ENCODE results near the gene HCN1.

Gene HCN1

GRCh38 chr5:45414620-45415573 lies 281.3 kb downstream of the HCN1 start:
- Histone ChIP-seq H3K27me3 (ENCODE audit: control insufficient read depth, low read length) (no peaks in the 10 kb centered on the region), H3K36me3 (ENCODE audit: control insufficient read depth, low read length) (no peaks in the 10 kb centered on the region), H3K79me2 (ENCODE audit: control insufficient read depth, low read length) (no peaks in the 10 kb centered on the region)

DNA sequence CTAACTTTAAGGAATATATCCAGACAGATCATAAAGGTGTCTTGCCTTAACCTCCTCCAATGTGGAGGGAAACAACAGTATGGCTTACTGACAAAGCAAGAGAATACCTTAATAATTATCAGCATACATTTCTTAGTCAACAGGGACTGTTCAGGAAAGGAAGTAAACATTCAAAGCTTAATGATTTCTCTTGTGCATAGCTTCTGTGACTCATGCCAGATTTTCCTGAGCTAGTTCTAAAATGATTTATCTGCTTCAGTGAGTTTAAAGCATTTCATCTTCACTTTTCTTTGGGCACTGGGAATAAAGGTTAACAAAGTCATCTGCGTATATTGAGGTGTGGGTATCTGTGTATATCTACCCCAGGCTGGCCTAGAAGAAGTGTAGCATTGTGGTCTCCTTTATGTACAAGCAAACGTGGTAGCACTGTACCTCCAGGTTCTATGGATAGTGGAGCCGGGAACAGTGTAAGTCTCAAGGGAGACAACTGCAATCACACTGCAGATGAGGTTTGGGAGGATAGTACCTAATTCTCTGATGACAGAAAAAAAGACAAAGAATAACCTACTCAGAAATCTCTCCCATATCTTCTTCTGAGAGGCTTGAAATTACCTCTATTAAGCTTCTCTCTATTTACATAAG lies 284.1 kb downstream of the HCN1 start:
- no peaks in the 10 kb centered on the region for H3F3A ChIP-seq (ENCODE audit: control insufficient read depth, insufficient read depth)
- H3K9me3 ChIP-seq (ENCODE audit: control insufficient read depth, insufficient read depth, low read length): no peaks in the 10 kb centered on the region
- H3K4me1 ChIP-seq (ENCODE audit: control insufficient read depth, low read length): no peaks in the 10 kb centered on the region
- no peaks in the 10 kb centered on the region for H3K79me2 ChIP-seq (ENCODE audit: control insufficient read depth, low read length)
- no peak overlapping the region for H3K4me2 ChIP-seq (ENCODE audit: low read length)
- no peaks in the 10 kb centered on the region for H3K36me3 ChIP-seq (ENCODE audit: control insufficient read depth, low read length)
- no peaks in the 10 kb centered on the region for H3K27me3 ChIP-seq (ENCODE audit: control insufficient read depth, low read length)
- H4K20me1 ChIP-seq (ENCODE audit: control insufficient read depth, insufficient read depth, low read depth, low read length): no peaks in the 10 kb centered on the region
- TF ChIP-seq, protein P1, sequence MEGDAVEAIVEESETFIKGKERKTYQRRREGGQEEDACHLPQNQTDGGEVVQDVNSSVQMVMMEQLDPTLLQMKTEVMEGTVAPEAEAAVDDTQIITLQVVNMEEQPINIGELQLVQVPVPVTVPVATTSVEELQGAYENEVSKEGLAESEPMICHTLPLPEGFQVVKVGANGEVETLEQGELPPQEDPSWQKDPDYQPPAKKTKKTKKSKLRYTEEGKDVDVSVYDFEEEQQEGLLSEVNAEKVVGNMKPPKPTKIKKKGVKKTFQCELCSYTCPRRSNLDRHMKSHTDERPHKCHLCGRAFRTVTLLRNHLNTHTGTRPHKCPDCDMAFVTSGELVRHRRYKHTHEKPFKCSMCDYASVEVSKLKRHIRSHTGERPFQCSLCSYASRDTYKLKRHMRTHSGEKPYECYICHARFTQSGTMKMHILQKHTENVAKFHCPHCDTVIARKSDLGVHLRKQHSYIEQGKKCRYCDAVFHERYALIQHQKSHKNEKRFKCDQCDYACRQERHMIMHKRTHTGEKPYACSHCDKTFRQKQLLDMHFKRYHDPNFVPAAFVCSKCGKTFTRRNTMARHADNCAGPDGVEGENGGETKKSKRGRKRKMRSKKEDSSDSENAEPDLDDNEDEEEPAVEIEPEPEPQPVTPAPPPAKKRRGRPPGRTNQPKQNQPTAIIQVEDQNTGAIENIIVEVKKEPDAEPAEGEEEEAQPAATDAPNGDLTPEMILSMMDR (IDR thresholded peaks at IDR 0.05; ENCODE audit: low read depth, low read length, poor library complexity, severe bottlenecking): no peak
- no peak for TF ChIP-seq EZH2phosphoT487 (IDR thresholded peaks at IDR 0.05; ENCODE audit: borderline replicate concordance, low read length)
- H3K4me3 ChIP-seq (ENCODE audit: low read length): no peak overlapping the region
- no peaks in the 10 kb centered on the region for H3K9me2 ChIP-seq (replicated peaks; ENCODE audit: control insufficient read depth, low read length)
- no peak overlapping the region for H3K27ac ChIP-seq (ENCODE audit: low read depth, low read length)

More at GRCh38 chr5:45414620-45415573, 281.3 kb downstream of the HCN1 start:
- Histone ChIP-seq H3K4me1 (ENCODE audit: control insufficient read depth, low read length) (no peaks in the 10 kb centered on the region), H3K4me2 (ENCODE audit: low read length) (no peak overlapping the region), H3K4me3 (ENCODE audit: low read length) (no peak overlapping the region), H4K20me1 (ENCODE audit: control insufficient read depth, insufficient read depth, low read depth, low read length) (no peaks in the 10 kb centered on the region), H3F3A (ENCODE audit: control insufficient read depth, insufficient read depth) (no peaks in the 10 kb centered on the region), H3K9me3 (ENCODE audit: control insufficient read depth, insufficient read depth, low read length) (no peaks in the 10 kb centered on the region), H3K27ac (ENCODE audit: low read depth, low read length) (no peak overlapping the region), H3K9me2 (replicated peaks; ENCODE audit: control insufficient read depth, low read length) (no peaks in the 10 kb centered on the region)
- TF ChIP-seq, protein P1 (IDR thresholded peaks at IDR 0.05; ENCODE audit: low read depth, low read length, poor library complexity, severe bottlenecking): no peak
- no peak for TF ChIP-seq EZH2phosphoT487 (IDR thresholded peaks at IDR 0.05; ENCODE audit: borderline replicate concordance, low read length)

- Histone ChIP-seq H3K27me3 (ENCODE audit: control insufficient read depth, low read length) (no peaks in the 10 kb centered on the region), H3K9me2 (replicated peaks; ENCODE audit: control insufficient read depth, low read length) (no peaks in the 10 kb centered on the region)
Measured at GRCh38 chr5:45410304-45410995, 285.7 kb downstream of the HCN1 start.

More at GRCh38 chr5:45410304-45410995, 285.7 kb downstream of the HCN1 start:
- no peaks in the 10 kb centered on the region for H3K4me1 ChIP-seq (ENCODE audit: control insufficient read depth, low read length)
- no peaks in the 10 kb centered on the region for H3K9me3 ChIP-seq (ENCODE audit: control insufficient read depth, insufficient read depth, low read length)
- H3K4me3 ChIP-seq (ENCODE audit: low read length): no peak overlapping the region
- no peaks in the 10 kb centered on the region for H4K20me1 ChIP-seq (ENCODE audit: control insufficient read depth, insufficient read depth, low read depth, low read length)
- H3K27ac ChIP-seq (ENCODE audit: low read depth, low read length): no peak overlapping the region
- H3K79me2 ChIP-seq (ENCODE audit: control insufficient read depth, low read length): no peaks in the 10 kb centered on the region
- no peak for TF ChIP-seq EZH2phosphoT487 (IDR thresholded peaks at IDR 0.05; ENCODE audit: borderline replicate concordance, low read length)
- TF ChIP-seq, protein P1 (IDR thresholded peaks at IDR 0.05; ENCODE audit: low read depth, low read length, poor library complexity, severe bottlenecking): no peak
- no peaks in the 10 kb centered on the region for H3K36me3 ChIP-seq (ENCODE audit: control insufficient read depth, low read length)
- no peaks in the 10 kb centered on the region for H3F3A ChIP-seq (ENCODE audit: control insufficient read depth, insufficient read depth)
- no peak overlapping the region for H3K4me2 ChIP-seq (ENCODE audit: low read length)
